ENCODE results near the gene ANKS1B.

- no peak for TF ChIP-seq CTCF (IDR thresholded peaks at IDR 0.05)
- no peak for TF ChIP-seq POLR2A (IDR thresholded peaks at IDR 0.05)
These were observed 1036.3 kb downstream of the ANKS1B start for GRCh38 chr12:98948343-98948949.

All from thyroid gland (tissue), 4 donors.